ENCODE results near the gene KY. TPM values are rescaled to one million over a fixed set of nuclear protein-coding genes. Genes with fewer than 3 reads are reported as not detected.

KY gene
- total and polyA plus RNA-seq, 4 donors = 0.05 to 0.08 TPM; not detected in 2

DNA sequence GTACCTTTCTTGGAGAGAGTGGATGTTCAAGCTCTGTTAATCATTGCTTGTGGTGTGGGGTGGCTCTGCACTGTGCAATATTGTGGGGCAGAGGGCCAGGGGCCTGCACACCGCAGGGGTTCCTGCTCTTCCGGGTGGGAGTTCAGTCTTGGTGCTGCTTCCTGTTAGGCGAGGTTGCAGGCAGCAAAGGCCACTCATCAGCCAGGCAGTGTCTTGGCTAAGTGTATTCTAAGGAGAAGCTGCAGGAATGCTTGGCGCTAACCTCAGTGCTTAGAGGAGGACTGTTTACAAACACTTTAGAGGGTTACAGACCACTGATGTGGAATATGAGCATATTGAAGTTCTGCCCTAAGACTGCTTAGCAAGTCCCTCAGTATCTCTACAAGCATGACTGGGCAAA is 83.2 kb downstream of the KY start (continued):
- TF ChIP-seq, protein P1, sequence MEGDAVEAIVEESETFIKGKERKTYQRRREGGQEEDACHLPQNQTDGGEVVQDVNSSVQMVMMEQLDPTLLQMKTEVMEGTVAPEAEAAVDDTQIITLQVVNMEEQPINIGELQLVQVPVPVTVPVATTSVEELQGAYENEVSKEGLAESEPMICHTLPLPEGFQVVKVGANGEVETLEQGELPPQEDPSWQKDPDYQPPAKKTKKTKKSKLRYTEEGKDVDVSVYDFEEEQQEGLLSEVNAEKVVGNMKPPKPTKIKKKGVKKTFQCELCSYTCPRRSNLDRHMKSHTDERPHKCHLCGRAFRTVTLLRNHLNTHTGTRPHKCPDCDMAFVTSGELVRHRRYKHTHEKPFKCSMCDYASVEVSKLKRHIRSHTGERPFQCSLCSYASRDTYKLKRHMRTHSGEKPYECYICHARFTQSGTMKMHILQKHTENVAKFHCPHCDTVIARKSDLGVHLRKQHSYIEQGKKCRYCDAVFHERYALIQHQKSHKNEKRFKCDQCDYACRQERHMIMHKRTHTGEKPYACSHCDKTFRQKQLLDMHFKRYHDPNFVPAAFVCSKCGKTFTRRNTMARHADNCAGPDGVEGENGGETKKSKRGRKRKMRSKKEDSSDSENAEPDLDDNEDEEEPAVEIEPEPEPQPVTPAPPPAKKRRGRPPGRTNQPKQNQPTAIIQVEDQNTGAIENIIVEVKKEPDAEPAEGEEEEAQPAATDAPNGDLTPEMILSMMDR (IDR thresholded peaks at IDR 0.05; ENCODE audit: low read depth, low read length, missing input control) = no peak
- no peak for TF ChIP-seq RAD21 (IDR thresholded peaks at IDR 0.05)
- TF ChIP-seq GABPA (IDR thresholded peaks at IDR 0.05 in 1 of 2, conservative IDR thresholded peaks at IDR 0.05 in 1 of 2) = no peak
- TF ChIP-seq RXRA (IDR thresholded peaks at IDR 0.05) = no peak
- TF ChIP-seq FOXA2 (IDR thresholded peaks at IDR 0.05) = no peak
- TF ChIP-seq SP1 (IDR thresholded peaks at IDR 0.05) = no peak
- TF ChIP-seq HNF4G (IDR thresholded peaks at IDR 0.05) = no peak

DNA sequence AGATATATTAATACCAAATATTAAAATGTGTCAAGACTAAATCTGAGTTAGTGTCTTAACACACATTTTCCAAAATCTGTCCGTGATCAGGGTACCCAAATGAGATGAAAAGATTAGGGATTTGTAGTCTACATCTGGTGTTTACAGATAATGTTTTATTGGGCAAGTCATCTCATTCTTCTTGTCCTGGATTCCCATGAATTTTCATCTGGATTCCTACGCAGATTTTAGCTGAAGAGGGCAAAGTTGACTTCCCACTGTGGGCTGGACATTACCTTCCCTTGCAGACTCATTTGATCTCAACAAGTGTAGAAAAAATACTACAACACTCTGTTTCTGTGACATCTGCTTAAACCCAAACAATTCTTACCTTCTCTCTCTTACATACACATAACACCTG is 85.8 kb downstream of the KY start:
- 96% methylated on average over 2 of the region's 2 CpGs for WGBS
- Histone ChIP-seq H3K4me1 (ENCODE audit: control insufficient read depth in 4 of 4, insufficient read depth in 4 of 4, low read length in 3 of 4) (no peaks in the 10 kb centered on the region), H3K36me3 (ENCODE audit: control insufficient read depth in 4 of 4, insufficient read depth in 3 of 4, low read depth in 1 of 4, low read length in 3 of 4) (peaks cover 0 to 8% (median 3%) of the 10 kb centered on the region in 4 donors), H3K9ac (ENCODE audit: low read depth in 1 of 2, low read length in 2 of 2) (no peak overlapping the region), H3K4me3 (ENCODE audit: low read depth in 1 of 3, low read length in 3 of 3) (no peak overlapping the region), H3K27ac (ENCODE audit: low read depth in 1 of 2, low read length in 2 of 2) (no peak overlapping the region), H3K9me3 (ENCODE audit: control insufficient read depth in 4 of 4, low read length in 3 of 4) (no peaks in the 10 kb centered on the region), H3K27me3 (ENCODE audit: control insufficient read depth in 4 of 4, insufficient read depth in 4 of 4, low read length in 3 of 4) (no peaks in the 10 kb centered on the region)
- no peak for TF ChIP-seq HNF4G (IDR thresholded peaks at IDR 0.05)
- no peak for TF ChIP-seq YY1 (IDR thresholded peaks at IDR 0.05)
- no peak for TF ChIP-seq FOXA1 (IDR thresholded peaks at IDR 0.05)
- TF ChIP-seq GABPA (IDR thresholded peaks at IDR 0.05 in 1 of 2, conservative IDR thresholded peaks at IDR 0.05 in 1 of 2) = no peak
- TF ChIP-seq JUND (IDR thresholded peaks at IDR 0.05) = no peak
- TF ChIP-seq NR2F2 (IDR thresholded peaks at IDR 0.05) = no peak
- TF ChIP-seq, protein P2, sequence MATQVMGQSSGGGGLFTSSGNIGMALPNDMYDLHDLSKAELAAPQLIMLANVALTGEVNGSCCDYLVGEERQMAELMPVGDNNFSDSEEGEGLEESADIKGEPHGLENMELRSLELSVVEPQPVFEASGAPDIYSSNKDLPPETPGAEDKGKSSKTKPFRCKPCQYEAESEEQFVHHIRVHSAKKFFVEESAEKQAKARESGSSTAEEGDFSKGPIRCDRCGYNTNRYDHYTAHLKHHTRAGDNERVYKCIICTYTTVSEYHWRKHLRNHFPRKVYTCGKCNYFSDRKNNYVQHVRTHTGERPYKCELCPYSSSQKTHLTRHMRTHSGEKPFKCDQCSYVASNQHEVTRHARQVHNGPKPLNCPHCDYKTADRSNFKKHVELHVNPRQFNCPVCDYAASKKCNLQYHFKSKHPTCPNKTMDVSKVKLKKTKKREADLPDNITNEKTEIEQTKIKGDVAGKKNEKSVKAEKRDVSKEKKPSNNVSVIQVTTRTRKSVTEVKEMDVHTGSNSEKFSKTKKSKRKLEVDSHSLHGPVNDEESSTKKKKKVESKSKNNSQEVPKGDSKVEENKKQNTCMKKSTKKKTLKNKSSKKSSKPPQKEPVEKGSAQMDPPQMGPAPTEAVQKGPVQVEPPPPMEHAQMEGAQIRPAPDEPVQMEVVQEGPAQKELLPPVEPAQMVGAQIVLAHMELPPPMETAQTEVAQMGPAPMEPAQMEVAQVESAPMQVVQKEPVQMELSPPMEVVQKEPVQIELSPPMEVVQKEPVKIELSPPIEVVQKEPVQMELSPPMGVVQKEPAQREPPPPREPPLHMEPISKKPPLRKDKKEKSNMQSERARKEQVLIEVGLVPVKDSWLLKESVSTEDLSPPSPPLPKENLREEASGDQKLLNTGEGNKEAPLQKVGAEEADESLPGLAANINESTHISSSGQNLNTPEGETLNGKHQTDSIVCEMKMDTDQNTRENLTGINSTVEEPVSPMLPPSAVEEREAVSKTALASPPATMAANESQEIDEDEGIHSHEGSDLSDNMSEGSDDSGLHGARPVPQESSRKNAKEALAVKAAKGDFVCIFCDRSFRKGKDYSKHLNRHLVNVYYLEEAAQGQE (IDR thresholded peaks at IDR 0.05) = no peak
- TF ChIP-seq EGR1 (IDR thresholded peaks at IDR 0.05; ENCODE audit: low read depth in 2 of 2) = no peak
- TF ChIP-seq, protein P3, sequence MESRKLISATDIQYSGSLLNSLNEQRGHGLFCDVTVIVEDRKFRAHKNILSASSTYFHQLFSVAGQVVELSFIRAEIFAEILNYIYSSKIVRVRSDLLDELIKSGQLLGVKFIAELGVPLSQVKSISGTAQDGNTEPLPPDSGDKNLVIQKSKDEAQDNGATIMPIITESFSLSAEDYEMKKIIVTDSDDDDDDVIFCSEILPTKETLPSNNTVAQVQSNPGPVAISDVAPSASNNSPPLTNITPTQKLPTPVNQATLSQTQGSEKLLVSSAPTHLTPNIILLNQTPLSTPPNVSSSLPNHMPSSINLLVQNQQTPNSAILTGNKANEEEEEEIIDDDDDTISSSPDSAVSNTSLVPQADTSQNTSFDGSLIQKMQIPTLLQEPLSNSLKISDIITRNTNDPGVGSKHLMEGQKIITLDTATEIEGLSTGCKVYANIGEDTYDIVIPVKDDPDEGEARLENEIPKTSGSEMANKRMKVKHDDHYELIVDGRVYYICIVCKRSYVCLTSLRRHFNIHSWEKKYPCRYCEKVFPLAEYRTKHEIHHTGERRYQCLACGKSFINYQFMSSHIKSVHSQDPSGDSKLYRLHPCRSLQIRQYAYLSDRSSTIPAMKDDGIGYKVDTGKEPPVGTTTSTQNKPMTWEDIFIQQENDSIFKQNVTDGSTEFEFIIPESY (IDR thresholded peaks at IDR 0.05) = no peak
- no peak for TF ChIP-seq RXRA (IDR thresholded peaks at IDR 0.05)
- DNase-seq (ENCODE audit: low spot score) = no peak

DNA sequence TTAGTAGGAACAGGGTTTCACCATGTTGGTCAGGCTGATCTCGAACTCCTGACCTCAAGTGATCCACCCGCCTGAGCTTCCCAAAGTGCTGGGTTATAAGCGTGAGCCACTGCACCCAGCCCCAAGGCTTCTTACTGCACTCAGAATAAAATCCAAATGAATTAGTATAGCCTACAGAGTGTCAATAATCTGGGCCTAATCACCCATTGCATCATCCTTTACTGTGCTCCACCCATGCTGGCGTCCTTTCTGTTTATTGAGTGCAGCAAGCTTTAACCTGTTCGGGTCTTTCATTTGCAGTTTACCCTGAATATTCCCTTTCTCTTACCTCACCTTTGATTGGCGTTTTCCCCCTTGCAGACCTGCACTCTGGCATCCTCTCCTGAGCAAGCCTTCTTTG is 87.2 kb downstream of the KY start:
- WGBS = 80% methylated on average over 6 of the region's 6 CpGs
- H3K9ac ChIP-seq (ENCODE audit: low read depth in 1 of 2, low read length in 2 of 2) = no peak overlapping the region
- H3K36me3 ChIP-seq (ENCODE audit: control insufficient read depth in 4 of 4, insufficient read depth in 3 of 4, low read depth in 1 of 4, low read length in 3 of 4) = peaks cover 0 to 12% (median 10%) of the 10 kb centered on the region in 4 donors
- DNase-seq (ENCODE audit: low spot score) = no peak
- H3K4me1 ChIP-seq (ENCODE audit: control insufficient read depth in 4 of 4, insufficient read depth in 4 of 4, low read length in 3 of 4) = no peaks in the 10 kb centered on the region
- no peak overlapping the region for H3K27ac ChIP-seq (ENCODE audit: low read depth in 1 of 2, low read length in 2 of 2)
- H3K27me3 ChIP-seq (ENCODE audit: control insufficient read depth in 4 of 4, insufficient read depth in 4 of 4, low read length in 3 of 4) = no peaks in the 10 kb centered on the region
- H3K4me3 ChIP-seq (ENCODE audit: low read depth in 1 of 3, low read length in 3 of 3) = no peak overlapping the region
- no peaks in the 10 kb centered on the region for H3K9me3 ChIP-seq (ENCODE audit: control insufficient read depth in 4 of 4, low read length in 3 of 4)
- TF ChIP-seq, protein P3 (IDR thresholded peaks at IDR 0.05) = no peak
- TF ChIP-seq, protein P4, sequence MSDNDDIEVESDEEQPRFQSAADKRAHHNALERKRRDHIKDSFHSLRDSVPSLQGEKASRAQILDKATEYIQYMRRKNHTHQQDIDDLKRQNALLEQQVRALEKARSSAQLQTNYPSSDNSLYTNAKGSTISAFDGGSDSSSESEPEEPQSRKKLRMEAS (IDR thresholded peaks at IDR 0.05) = no peak
- TF ChIP-seq GABPA (IDR thresholded peaks at IDR 0.05 in 1 of 2, conservative IDR thresholded peaks at IDR 0.05 in 1 of 2) (no peak), RAD21 (IDR thresholded peaks at IDR 0.05) (no peak), SP1 (IDR thresholded peaks at IDR 0.05) (no peak), FOXA1 (IDR thresholded peaks at IDR 0.05) (no peak), FOXA2 (IDR thresholded peaks at IDR 0.05) (no peak), TAF1 (conservative IDR thresholded peaks at IDR 0.05) (no peak), JUND (IDR thresholded peaks at IDR 0.05) (no peak)
- TF ChIP-seq, protein P2 (IDR thresholded peaks at IDR 0.05) = no peak

Measured in liver (tissue), 9 donors.